Astrocyte of the spinal cord (primary cell): Measurements from ENCODE around the gene CD48.

Source experiments
- DNase-seq: peaks from one replicate; pipeline ENCODE4 v3.0.0; 2011; ENCODE audit warnings: low read depth, low spot score
- H3K4me3 ChIP-seq: 2 replicates; pipeline ENCODE4 v1.5.1; 2011; ENCODE audit warnings: low read depth, mild to moderate bottlenecking, low read length, moderate library complexity
- in situ Hi-C: cut with HindIII; loops from 2 replicates; pipeline ENCODE4 v1.10.0; 2017; ENCODE audit warnings: low sequenced_read_pairs
- TF ChIP-seq, protein P1 (sequence below): IDR thresholded peaks from 2 replicates; pipeline ENCODE4 v1.5.1; 2012; ENCODE audit warnings: low read depth, mild to moderate bottlenecking, low read length, inconsistent platforms

The CD48 gene

GRCh38 chr1:160633330-160633903 is 78.2 kb downstream of the CD48 start:
- no peak for DNase-seq
- in situ Hi-C loops, result no loop called here
- TF ChIP-seq, protein P1, sequence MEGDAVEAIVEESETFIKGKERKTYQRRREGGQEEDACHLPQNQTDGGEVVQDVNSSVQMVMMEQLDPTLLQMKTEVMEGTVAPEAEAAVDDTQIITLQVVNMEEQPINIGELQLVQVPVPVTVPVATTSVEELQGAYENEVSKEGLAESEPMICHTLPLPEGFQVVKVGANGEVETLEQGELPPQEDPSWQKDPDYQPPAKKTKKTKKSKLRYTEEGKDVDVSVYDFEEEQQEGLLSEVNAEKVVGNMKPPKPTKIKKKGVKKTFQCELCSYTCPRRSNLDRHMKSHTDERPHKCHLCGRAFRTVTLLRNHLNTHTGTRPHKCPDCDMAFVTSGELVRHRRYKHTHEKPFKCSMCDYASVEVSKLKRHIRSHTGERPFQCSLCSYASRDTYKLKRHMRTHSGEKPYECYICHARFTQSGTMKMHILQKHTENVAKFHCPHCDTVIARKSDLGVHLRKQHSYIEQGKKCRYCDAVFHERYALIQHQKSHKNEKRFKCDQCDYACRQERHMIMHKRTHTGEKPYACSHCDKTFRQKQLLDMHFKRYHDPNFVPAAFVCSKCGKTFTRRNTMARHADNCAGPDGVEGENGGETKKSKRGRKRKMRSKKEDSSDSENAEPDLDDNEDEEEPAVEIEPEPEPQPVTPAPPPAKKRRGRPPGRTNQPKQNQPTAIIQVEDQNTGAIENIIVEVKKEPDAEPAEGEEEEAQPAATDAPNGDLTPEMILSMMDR, result no peak
- H3K4me3 ChIP-seq, result no peak overlapping the region

GRCh38 chr1:160631983-160632625 is 79.5 kb downstream of the CD48 start:
- DNase-seq, result no peak
- in situ Hi-C loops, result no loop called here
- TF ChIP-seq, protein P1, result no peak
- H3K4me3 ChIP-seq, result no peak overlapping the region

- H3K4me3 ChIP-seq, result no peak overlapping the region
- no peak for DNase-seq
- in situ Hi-C loops, result no loop called here
Observed at GRCh38 chr1:160630523-160631451, 80.8 kb downstream of the CD48 start.

GRCh38 chr1:160629286-160630210 is 82.1 kb downstream of the CD48 start:
- DNase-seq, result no peak
- no peak overlapping the region for H3K4me3 ChIP-seq
- in situ Hi-C loops, result no loop called here
- TF ChIP-seq, protein P1, result no peak

More at GRCh38 chr1:160630523-160631451, 80.8 kb downstream of the CD48 start:
- TF ChIP-seq, protein P1, result no peak

GRCh38 chr1:160628799-160629263 is 82.8 kb downstream of the CD48 start:
- in situ Hi-C loops, result no loop called here
- TF ChIP-seq, protein P1, result no peak
- H3K4me3 ChIP-seq, result no peak overlapping the region
- no peak for DNase-seq
